Coronary artery (tissue), 2 donors: ENCODE data around the gene RALGPS1.
A peak's percentile ranks its signal among the peaks of the same experiment; 100 is the strongest.

Experiments used
- DNase-seq: peaks from one replicate; pipeline ENCODE4 v3.0.0-alpha.2; 2017; ENCODE audit warnings: low spot score
- H3K27ac ChIP-seq, 2 donors: fragments of 200-600 bp; sonication (generic); one replicate each; pipeline ENCODE4 v1.5.1; 2016 to 2019
- H3K4me3 ChIP-seq: fragments of 200-600 bp; sonication (generic); 2 replicates; pipeline ENCODE4 v1.5.1; 2016; ENCODE audit warnings: mild to moderate bottlenecking, moderate library complexity
- CTCF ChIP-seq: fragments of 200-600 bp; sonication (generic); IDR thresholded peaks from one replicate; pipeline ENCODE4 v1.5.1; 2019; ENCODE audit warnings: antibody characterized with exemption

RALGPS1 gene

GRCh38 chr9:127132375-127132774, 217.8 kb downstream of the RALGPS1 start:
- peak overlapping the region; percentile 68 to 89 for H3K27ac ChIP-seq
- TF ChIP-seq CTCF, result no peak
- DNase-seq, result peak; percentile 65
- no peak overlapping the region for H3K4me3 ChIP-seq

- Histone ChIP-seq H3K27ac (peak overlapping the region; percentile 68 to 89), H3K4me3 (peak overlapping the region; percentile 10)
- peak; percentile 75 for DNase-seq
- no peak for TF ChIP-seq CTCF
These were observed 218.5 kb downstream of the RALGPS1 start for GRCh38 chr9:127132921-127133647.

DNA sequence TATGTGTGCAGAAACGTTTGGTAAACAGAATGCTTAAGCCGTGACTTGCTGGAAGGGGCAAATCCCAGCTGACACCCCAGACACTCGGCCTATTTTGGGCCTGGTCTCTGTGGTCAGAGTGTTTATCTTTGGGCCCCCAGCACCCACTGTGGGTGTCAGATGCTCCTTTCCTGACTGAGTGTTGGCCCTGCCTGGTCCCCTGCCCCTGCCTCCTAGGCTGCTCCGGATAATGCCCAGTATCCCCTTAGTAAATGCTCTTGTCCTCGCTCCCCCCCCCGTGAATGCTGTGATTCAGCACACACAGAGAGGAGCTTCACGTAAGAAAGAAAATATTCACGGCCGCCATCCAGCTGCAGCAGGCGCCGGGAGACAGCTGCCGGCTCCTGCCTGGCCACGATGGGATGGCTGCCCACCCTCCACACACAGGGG, 219.2 kb downstream of the RALGPS1 start:
- TF ChIP-seq CTCF, result no peak

GRCh38 chr9:127135056-127135745, 220.6 kb downstream of the RALGPS1 start:
- peak overlapping the region; percentile 68 to 89 for H3K27ac ChIP-seq
- no peak for TF ChIP-seq CTCF
- no peak overlapping the region for H3K4me3 ChIP-seq
- no peak for DNase-seq

More for the DNA sequence above, 219.2 kb downstream of the RALGPS1 start:
- Histone ChIP-seq H3K4me3 (no peak overlapping the region), H3K27ac (peak overlapping the region; percentile 68 to 89)
- DNase-seq, result peak; percentile 83

DNA sequence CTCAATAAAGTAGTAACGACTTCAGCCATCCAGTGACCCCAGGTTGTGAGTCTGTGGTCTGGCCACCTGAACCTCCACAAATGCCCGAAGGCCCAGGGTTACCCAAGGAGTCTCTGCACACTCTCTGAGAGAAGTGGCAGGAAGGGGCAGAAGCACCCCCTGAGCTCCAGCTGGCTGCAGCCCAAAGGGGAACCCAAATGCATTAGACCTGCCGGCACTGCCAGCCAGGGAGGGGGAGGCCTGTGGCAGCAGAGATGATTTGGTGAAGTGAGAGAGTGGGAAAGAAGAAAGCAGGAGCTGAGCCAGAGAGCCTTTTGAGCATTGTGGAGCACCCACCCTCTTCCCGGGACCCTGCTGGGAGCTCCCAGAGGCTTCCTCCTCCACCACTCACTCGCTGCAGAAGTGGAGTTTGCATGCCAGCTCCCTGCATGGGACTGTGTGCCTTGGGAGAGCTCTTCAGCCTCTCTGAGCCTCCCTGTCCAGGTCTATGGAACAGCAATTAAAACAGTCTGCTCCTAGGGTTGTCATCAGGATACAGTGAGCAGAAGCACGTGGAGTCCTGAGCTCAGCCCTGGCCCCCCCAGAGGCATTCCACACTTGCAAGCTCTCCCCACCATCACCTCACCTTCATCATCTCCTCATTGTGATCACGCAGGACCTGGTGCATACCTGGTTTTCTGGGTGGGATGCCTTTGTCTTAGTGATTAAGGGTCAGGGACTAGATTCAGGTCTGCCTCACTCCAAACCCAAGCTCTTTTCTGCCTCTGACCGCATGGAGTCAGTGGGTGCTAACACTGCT, 221.7 kb downstream of the RALGPS1 start:
- H3K4me3 ChIP-seq, result no peak overlapping the region
- DNase-seq, result no peak
- TF ChIP-seq CTCF, result no peak
- H3K27ac ChIP-seq, result peak overlapping the region in 1 of 2 donors; percentile 89

DNA sequence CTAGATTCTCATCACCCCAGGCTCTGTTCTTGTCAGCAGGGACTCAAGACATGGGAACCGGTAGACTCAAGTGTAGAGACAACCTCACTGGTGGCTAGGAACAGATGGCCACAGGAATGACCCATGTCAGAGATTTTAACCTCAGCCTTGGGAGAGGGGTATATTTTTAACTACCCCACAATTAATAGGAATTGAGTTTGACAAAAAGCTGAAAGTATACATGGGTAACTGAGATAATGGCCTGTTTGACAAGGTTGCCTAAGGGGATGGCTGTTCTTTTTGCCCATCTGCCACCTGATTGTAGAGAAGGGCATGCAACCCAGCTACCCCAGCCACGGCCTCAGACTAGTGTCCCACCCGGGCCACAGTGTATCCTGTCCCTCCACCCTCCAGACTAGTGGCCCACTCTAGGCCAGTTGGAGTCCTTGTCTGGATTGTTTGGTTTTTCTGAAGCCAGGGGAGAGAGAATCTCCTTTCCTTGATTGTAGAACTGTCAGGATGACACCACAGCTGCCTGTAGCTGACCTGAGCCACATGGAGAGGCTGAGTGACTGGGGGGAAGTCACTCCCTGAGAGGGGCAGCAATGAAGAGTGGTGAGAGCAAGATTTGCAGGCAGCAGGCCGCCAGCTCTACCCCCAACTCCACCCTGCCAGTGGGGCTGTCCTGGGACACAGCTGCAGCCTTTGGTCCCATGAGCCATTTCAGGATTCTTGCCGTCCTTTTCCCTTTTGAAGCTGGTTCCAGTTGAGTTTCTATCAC, 222.5 kb downstream of the RALGPS1 start:
- no peak for DNase-seq
- no peak overlapping the region for H3K27ac ChIP-seq
- TF ChIP-seq CTCF, result no peak

More for the DNA sequence above, 222.5 kb downstream of the RALGPS1 start:
- H3K4me3 ChIP-seq, result no peak overlapping the region
